Astrocyte (in vitro differentiated cells and primary cell): ENCODE data around the gene ATAD2B.

Source experiments
- CTCF ChIP-seq: IDR thresholded peaks from 2 replicates; pipeline ENCODE4 v1.5.1; 2011; ENCODE audit warnings: low read depth, mild to moderate bottlenecking, inconsistent platforms, low read length, moderate library complexity; ENCODE audit not compliant: insufficient read depth
- EZH2 ChIP-seq: IDR thresholded peaks from 2 replicates; pipeline ENCODE4 v1.6.1; 2012; ENCODE audit warnings: mild to moderate bottlenecking, low read length, inconsistent platforms; ENCODE audit not compliant: insufficient read depth

GRCh38 chr2:23784971-23785370, 142.0 kb downstream of the ATAD2B start:
- TF ChIP-seq CTCF: no peak
- no peak for TF ChIP-seq EZH2
